GM12878 (cell line): ENCODE data around the gene CRTAP. TPM values are rescaled to one million over a fixed set of nuclear protein-coding genes. Genes with fewer than 3 reads are reported as not detected.

Source experiments
- ATAC-seq: fragments of 200-7000 bp; cut with Tn5 transposase; 3 replicates; pipeline ENCODE4 v1.9.1; 2020; ENCODE audit warnings: mild to moderate bottlenecking, moderate library complexity
- BruUV-seq: library from RNA; stranded (reverse); fragments of 400-500 nt; replicated peaks from 2 replicates; lab custom pipeline; 2021; lab: Mats Ljungman, UMichigan
- CTCF ChIA-PET: fragments of 300-600 bp; sonication (Branson Sonifier 250); formaldehyde crosslinking; extraction: SDS; loops from one replicate; lab custom pipeline; 2021; ENCODE audit warnings: inconsistent platforms; lab: Yijun Ruan, JAX
- POLR2A ChIA-PET: fragments of 350-600 bp; formaldehyde crosslinking; extraction: SDS; loops from one replicate; lab custom pipeline; 2021; ENCODE audit warnings: inconsistent platforms; lab: Charles Lee
- RAD21 ChIA-PET: fragments of 300-600 bp; sonication (Branson Sonifier 250); formaldehyde crosslinking; loops from one replicate; lab custom pipeline; 2023; ENCODE audit warnings: antibody characterized with exemption; ENCODE audit not compliant: unreplicated experiment; lab: Charles Lee
- SMC1A ChIA-PET: fragments of 300-600 bp; sonication (Branson Sonifier 250); formaldehyde crosslinking; loops from one replicate; lab custom pipeline; 2023; ENCODE audit not compliant: unreplicated experiment, uncharacterized antibody; lab: Charles Lee
- DNase-seq: peaks from one replicate; pipeline ENCODE4 v3.0.0-alpha.2; 2011; ENCODE audit warnings: low read depth, low spot score
- FAIRE-seq: peaks from 3 replicates; lab custom pipeline; 2011; peaks lifted over from hg19 to GRCh38; lab: Jason Lieb, UNC
- H2AFZ ChIP-seq: 2 replicates; pipeline ENCODE4 v1.6.0; 2011; ENCODE audit warnings: low read depth, low read length, control low read depth; ENCODE audit not compliant: control insufficient read depth
- H3K27ac ChIP-seq: 2 replicates; pipeline ENCODE4 v1.5.1; 2011; ENCODE audit warnings: control low read depth; ENCODE audit not compliant: control insufficient read depth, insufficient read depth
- H3K27me3 ChIP-seq, 2 experiments: replicated peaks in 1 of 2; 2 replicates each; pipeline versions ENCODE4 v1.6.0 to v1.6.1; 2011; ENCODE audit warnings: low read length in 1 of 2; ENCODE audit not compliant: control insufficient read depth in 2 of 2, insufficient read depth in 2 of 2
- H3K36me3 ChIP-seq, 2 experiments: 2 replicates each; pipeline ENCODE4 v1.5.1; 2011; ENCODE audit warnings: low read length in 1 of 2; ENCODE audit not compliant: control insufficient read depth in 2 of 2, insufficient read depth in 2 of 2
- H3K4me1 ChIP-seq: 2 replicates; pipeline ENCODE4 v1.6.1; 2011; ENCODE audit warnings: mild to moderate bottlenecking, low read length, moderate library complexity, mixed read lengths; ENCODE audit not compliant: control insufficient read depth, insufficient read depth
- H3K4me2 ChIP-seq: 2 replicates; pipeline ENCODE4 v1.6.0; 2011; ENCODE audit warnings: control low read depth; ENCODE audit not compliant: control insufficient read depth, insufficient read depth
- H3K4me3 ChIP-seq: fragments of 200-600 bp; sonication (generic); 2 replicates; pipeline ENCODE4 v1.5.1; 2016
- H3K79me2 ChIP-seq: 2 replicates; pipeline ENCODE4 v1.6.0; 2011; ENCODE audit warnings: low read length; ENCODE audit not compliant: control insufficient read depth, insufficient read depth
- H3K9ac ChIP-seq: 2 replicates; pipeline ENCODE4 v1.8.0; 2011; ENCODE audit warnings: low read length, control low read depth, mixed read lengths; ENCODE audit not compliant: control insufficient read depth, insufficient read depth
- H3K9me3 ChIP-seq: replicated peaks from 3 replicates; pipeline ENCODE4 v1.5.1; 2011; ENCODE audit warnings: mild to moderate bottlenecking, low read length; ENCODE audit not compliant: control insufficient read depth, insufficient read depth
- H4K20me1 ChIP-seq: 2 replicates; pipeline ENCODE4 v1.6.0; 2011; ENCODE audit not compliant: control insufficient read depth, insufficient read depth
- BCL11A ChIP-seq: IDR thresholded peaks from 2 replicates; pipeline ENCODE4 v1.6.1; 2011; ENCODE audit warnings: low read depth, low read length
- CBX5 ChIP-seq: sonication (generic); IDR thresholded peaks from 2 replicates; pipeline ENCODE4 v1.6.1; 2016; ENCODE audit warnings: low read depth, moderate library complexity, mild to moderate bottlenecking, inconsistent platforms
- E2F4 ChIP-seq: IDR thresholded peaks from 2 replicates; pipeline ENCODE4 v1.6.1; 2012; ENCODE audit warnings: low read depth, low read length, improper control_type of control experiment
- EP300 ChIP-seq, 2 experiments: fragments of 150-350 bp in 1 of 2; IDR thresholded peaks; 2 replicates each; pipeline ENCODE4 v1.6.1; 2011 to 2012; ENCODE audit warnings: low read depth in 2 of 2, low read length in 2 of 2, borderline replicate concordance in 1 of 2, improper control_type of control experiment in 1 of 2, inconsistent platforms in 1 of 2; ENCODE audit not compliant: control insufficient read depth in 1 of 2
- IRF5 ChIP-seq: fragments of 450-650 bp; IDR thresholded peaks from 2 replicates; pipeline ENCODE4 v1.6.1; 2017; ENCODE audit warnings: borderline replicate concordance
- NFXL1 ChIP-seq: fragments of 450-650 bp; IDR thresholded peaks from 2 replicates; pipeline ENCODE4 v1.6.1; 2017; ENCODE audit warnings: antibody characterized with exemption, mild to moderate bottlenecking, borderline replicate concordance
- NFYA ChIP-seq: IDR thresholded peaks from 2 replicates; pipeline ENCODE4 v1.6.1; 2011; ENCODE audit warnings: low read depth, mild to moderate bottlenecking, low read length, improper control_type of control experiment, borderline replicate concordance
- PAX5 ChIP-seq: IDR thresholded peaks from 2 replicates; pipeline ENCODE4 v1.6.1; 2011; ENCODE audit warnings: low read depth, low read length, borderline replicate concordance
- RBBP5 ChIP-seq: fragments of 200-600 bp; sonication (generic); conservative IDR thresholded peaks from 2 replicates; pipeline ENCODE4 v1.6.1; 2016
- REST ChIP-seq: IDR thresholded peaks from 2 replicates; pipeline ENCODE4 v1.6.1; 2012; ENCODE audit warnings: mild to moderate bottlenecking, low read depth, low read length
- SKIL ChIP-seq: fragments of 450-650 bp; IDR thresholded peaks from 2 replicates; pipeline ENCODE4 v1.6.1; 2017; ENCODE audit warnings: mild to moderate bottlenecking, low read depth, inconsistent platforms; ENCODE audit not compliant: poor library complexity, severe bottlenecking
- WRNIP1 ChIP-seq: IDR thresholded peaks from 2 replicates; pipeline ENCODE4 v1.6.1; 2011; ENCODE audit warnings: low read depth, low read length, improper control_type of control experiment, borderline replicate concordance
- ZBED1 ChIP-seq: IDR thresholded peaks from 2 replicates; pipeline ENCODE4 v1.6.1; 2016; ENCODE audit warnings: borderline replicate concordance
- ZNF217 ChIP-seq: fragments of 450-650 bp; IDR thresholded peaks from 2 replicates; pipeline ENCODE4 v1.6.1; 2017; ENCODE audit warnings: antibody characterized with exemption, mild to moderate bottlenecking
- WGBS: methylation state at CpG from one replicate; pipeline ENCODE4 v1.1.6; 2016; ENCODE audit warnings: low lambda C conversion rate; ENCODE audit not compliant: insufficient replicate concordance, insufficient coverage; ENCODE audit errors: missing lambda C conversion rate; 5-methylcytosine and 5-hydroxymethylcytosine counted together
- in situ Hi-C: fragments of 300-500 bp; cut with MboI; formaldehyde crosslinking; loops from 9 replicates; pipeline ENCODE4 v1.14.3; 2018; ENCODE audit warnings: mixed read lengths
- intact Hi-C: fragments of 100-400 bp; cut with micrococcal nuclease; formaldehyde crosslinking; loops from one replicate; pipeline ENCODE4 v1.14.2; 2022; ENCODE audit not compliant: unreplicated experiment
- polyA plus RNA-seq, 11 experiments: library from polyadenylated mRNA; depleted of rRNA in 4 of 11; unstranded in 6 of 11; stranded (reverse) in 5 of 11; fragments of >200 nt; fragmentation: Nextera tagmentation in 4 of 11; fragmentation: Illumina TruSeq in 1 of 11; extraction: Ambion mirVana in 4 of 11; extraction: Trizol in 1 of 11; gene quantifications; 1 replicate in 1 of 11; 2 replicates in 10 of 11; pipeline versions ENCODE4 v1.2.1 to v1.2.3, GENCODE V29; 2011 to 2016; ENCODE audit warnings: inconsistent platforms in 2 of 11, missing spikeins in 2 of 11, low read depth in 1 of 11
- total RNA-seq, 4 experiments: library from RNA; depleted of rRNA in 3 of 4; stranded (reverse); fragments of >200 nt in 3 of 4; fragmentation: Illumina TruSeq in 1 of 4; extraction: Trizol in 1 of 4; gene quantifications; 2 replicates each; pipeline versions ENCODE4 v1.2.1 to v1.2.3, GENCODE V29; 2013 to 2021

CRTAP gene
- total and polyA plus RNA-seq, 10 of the 15 experiments (the other 5 are each of a cell fraction or from before 2014, with no cell fraction given) = 6.0 to 42.3 (median 23.3) TPM

- TF ChIP-seq E2F4 = no peak
These were observed 1.4 kb downstream of the CRTAP start (continued) for GRCh38 chr3:33115024-33115768.

- no peaks in the 10 kb centered on the region for H3K27me3 ChIP-seq
- H3K4me3 ChIP-seq = no peak overlapping the region
- CTCF ChIA-PET = interaction anchor here (3.5 kb wide), 1 partner anchor 14 kb away, joined by 36 read pairs; no protein-coding TSS in a partner anchor
- in situ Hi-C loops (no loop called here), intact Hi-C loops (no loop called here)
- SMC1A ChIA-PET = interaction anchor here (0.9 to 1.5 kb wide), 2 partner anchors 11 to 43 kb away, joined by 3 to 4 read pairs; no protein-coding TSS in a partner anchor
- H2AFZ ChIP-seq = no peak overlapping the region
- no peaks in the 10 kb centered on the region for H4K20me1 ChIP-seq
- BruUV-seq = no TSS peak
- DNase-seq = no peak
- POLR2A ChIA-PET = no interaction called here
- FAIRE-seq = no peak
- H3K9me3 ChIP-seq = no peaks in the 10 kb centered on the region
- no peak overlapping the region for H3K27ac ChIP-seq
- H3K4me2 ChIP-seq = no peak overlapping the region
- H3K9ac ChIP-seq = no peak overlapping the region
- H3K79me2 ChIP-seq = no peaks in the 10 kb centered on the region
- ATAC-seq = no peak
- H3K4me1 ChIP-seq = peaks cover 11% of the 10 kb centered on the region
- WGBS = 94% methylated on average over 3 of the region's 3 CpGs
- RAD21 ChIA-PET = no interaction called here
- H3K36me3 ChIP-seq = no peaks in the 10 kb centered on the region
- no peak for TF ChIP-seq REST
- TF ChIP-seq RBBP5 = no peak
- TF ChIP-seq NFXL1 = no peak
- no peak for TF ChIP-seq EP300 (IDR thresholded peaks at IDR 0.05; ENCODE audit: borderline replicate concordance in 1 of 2, control insufficient read depth in 1 of 2, low read depth in 2 of 2, low read length in 2 of 2)
- TF ChIP-seq PAX5 = no peak
- no peak for TF ChIP-seq IRF5
- TF ChIP-seq CBX5 = no peak
- no peak for TF ChIP-seq BCL11A
- no peak for TF ChIP-seq NFYA
- TF ChIP-seq ZBED1 = no peak
- TF ChIP-seq WRNIP1 = no peak
- TF ChIP-seq SKIL = no peak
- TF ChIP-seq ZNF217 = no peak
These were observed 3.6 kb downstream of the CRTAP start for GRCh38 chr3:33117461-33117860.
